Measurements from ENCODE around the gene WDR20. TPM values are rescaled to one million over a fixed set of nuclear protein-coding genes. Genes with fewer than 3 reads are reported as not detected.

WDR20 gene
- total RNA-seq, 1 experiment from 2014 or later: 23.7 TPM

- CTCF ChIA-PET: no interaction called here
- no peaks in the 10 kb centered on the region for H3K9me3 ChIP-seq (ENCODE audit: low read length)
- intact Hi-C loops (cut with micrococcal nuclease): no loop called here
- H3K4me1 ChIP-seq (ENCODE audit: insufficient read depth, low read length): peaks cover 14% of the 10 kb centered on the region
- peaks cover 92% of the 10 kb centered on the region for H3K79me2 ChIP-seq (ENCODE audit: low read length)
- TF ChIP-seq CTCF (conservative IDR thresholded peaks at IDR 0.05; ENCODE audit: low read depth, low read length) (no peak), EZH2phosphoT487 (IDR thresholded peaks at IDR 0.05; ENCODE audit: borderline replicate concordance, low read length) (no peak), EZH2 (IDR thresholded peaks at IDR 0.05; ENCODE audit: low read length, unreplicated experiment) (no peak)
- peak; percentile 62 for ATAC-seq
- H3K27me3 ChIP-seq (ENCODE audit: low read length): no peaks in the 10 kb centered on the region
- H3K9ac ChIP-seq (ENCODE audit: low read length): no peak overlapping the region
- H3F3A ChIP-seq (ENCODE audit: low read length, unreplicated experiment): no peaks in the 10 kb centered on the region
- POLR2A ChIA-PET (ENCODE audit: unreplicated experiment): no interaction called here
- BruUV-seq (replicated peaks): no TSS peak
- H2AFZ ChIP-seq (ENCODE audit: low read length): no peak overlapping the region
- H3K4me3 ChIP-seq (ENCODE audit: low read length): no peak overlapping the region
- peak; percentile 41 for DNase-seq
- 0 out of 2 replicates have a peak, but pooled peaks cover 4% of the 10 kb centered on the region for H4K20me1 ChIP-seq (ENCODE audit: low read length)
- no peak overlapping the region for H3K4me2 ChIP-seq (ENCODE audit: low read length)
- no peaks in the 10 kb centered on the region for H3K36me3 ChIP-seq (ENCODE audit: low read depth, low read length)
- no peak overlapping the region for H3K27ac ChIP-seq (ENCODE audit: low read length)
- H3K9me2 ChIP-seq (replicated peaks; ENCODE audit: low read length): no peaks in the 10 kb centered on the region
Observed at GRCh38 chr14:102182190-102182589, 42.5 kb downstream of the WDR20 start.

- no peaks in the 10 kb centered on the region for H4K20me1 ChIP-seq (ENCODE audit: low read length)
Observed at GRCh38 chr14:102182936-102183619, 43.4 kb downstream of the WDR20 start.

More at GRCh38 chr14:102182936-102183619, 43.4 kb downstream of the WDR20 start:
- DNase-seq: no peak
- Histone ChIP-seq H3K4me2 (ENCODE audit: low read length) (no peak overlapping the region), H2AFZ (ENCODE audit: low read length) (no peak overlapping the region), H3K9me3 (ENCODE audit: low read length) (no peaks in the 10 kb centered on the region), H3K9me2 (replicated peaks; ENCODE audit: low read length) (no peaks in the 10 kb centered on the region), H3K79me2 (ENCODE audit: low read length) (peaks cover 93% of the 10 kb centered on the region), H3K4me3 (ENCODE audit: low read length) (no peak overlapping the region), H3K27me3 (ENCODE audit: low read length) (no peaks in the 10 kb centered on the region), H3K27ac (ENCODE audit: low read length) (no peak overlapping the region), H3K36me3 (ENCODE audit: low read depth, low read length) (no peaks in the 10 kb centered on the region), H3F3A (ENCODE audit: low read length, unreplicated experiment) (no peaks in the 10 kb centered on the region), H3K9ac (ENCODE audit: low read length) (no peak overlapping the region), H3K4me1 (ENCODE audit: insufficient read depth, low read length) (peaks cover 23% of the 10 kb centered on the region)
- intact Hi-C loops (cut with micrococcal nuclease): no loop called here
- POLR2A ChIA-PET (ENCODE audit: unreplicated experiment): no interaction called here
- TF ChIP-seq EZH2 (IDR thresholded peaks at IDR 0.05; ENCODE audit: low read length, unreplicated experiment) (no peak), CTCF (conservative IDR thresholded peaks at IDR 0.05; ENCODE audit: low read depth, low read length) (no peak)
- no peak for ATAC-seq
- CTCF ChIA-PET: no interaction called here
- no TSS peak for BruUV-seq (replicated peaks)
